Measurements from ENCODE around the gene SINHCAF. TPM values are rescaled to one million over a fixed set of nuclear protein-coding genes. Genes with fewer than 3 reads are reported as not detected.

Gene SINHCAF
- polyA plus RNA-seq, 1 donor from 2014 or later, result 80.5 TPM

- H3K9me2 ChIP-seq (ENCODE audit: insufficient read depth, low read length), result no peaks in the 10 kb centered on the region
- no peaks in the 10 kb centered on the region for H3K9me3 ChIP-seq (ENCODE audit: low read length)
- no peaks in the 10 kb centered on the region for H4K20me1 ChIP-seq (ENCODE audit: insufficient read depth)
- H3K4me3 ChIP-seq (ENCODE audit: low read length), result no peak overlapping the region
- no peak for TF ChIP-seq REST (IDR thresholded peaks at IDR 0.05; ENCODE audit: borderline replicate concordance)
- no peak for TF ChIP-seq POLR2AphosphoS5 (IDR thresholded peaks at IDR 0.05)
- TF ChIP-seq CTCF (IDR thresholded peaks at IDR 0.05; ENCODE audit: poor library complexity, severe bottlenecking), result no peak
- TF ChIP-seq MXI1 (conservative IDR thresholded peaks at IDR 0.05; ENCODE audit: poor library complexity, severe bottlenecking), result no peak
- TF ChIP-seq EZH2 (IDR thresholded peaks at IDR 0.05; ENCODE audit: borderline replicate concordance, insufficient read depth, low read length, poor library complexity, severe bottlenecking), result no peak
- no peak for TF ChIP-seq EP300 (conservative IDR thresholded peaks at IDR 0.05; ENCODE audit: poor library complexity, severe bottlenecking)
- TF ChIP-seq RAD21 (conservative IDR thresholded peaks at IDR 0.05), result no peak
- TF ChIP-seq SMC3 (conservative IDR thresholded peaks at IDR 0.05; ENCODE audit: poor library complexity), result no peak
- TF ChIP-seq TAF1 (IDR thresholded peaks at IDR 0.05; ENCODE audit: low read depth), result no peak
- peaks cover 96% of the 10 kb centered on the region for H3K79me2 ChIP-seq (replicated peaks; ENCODE audit: insufficient read depth, low read length)
- H2AFZ ChIP-seq (ENCODE audit: low read depth, low read length), result no peak overlapping the region
- H3K9ac ChIP-seq (ENCODE audit: low read length), result no peak overlapping the region
- H3F3A ChIP-seq (ENCODE audit: insufficient read depth, low read length, poor library complexity, severe bottlenecking), result no peaks in the 10 kb centered on the region
- no peaks in the 10 kb centered on the region for H3K36me3 ChIP-seq (ENCODE audit: insufficient read depth, low read length)
- H3K27me3 ChIP-seq (ENCODE audit: insufficient read depth, low read depth, low read length), result no peaks in the 10 kb centered on the region
- no peak overlapping the region for H3K27ac ChIP-seq (ENCODE audit: low read length)
- H3K4me2 ChIP-seq (ENCODE audit: low read length), result no peak overlapping the region
These were observed 10.8 kb downstream of the SINHCAF start for GRCh38 chr12:31315044-31315715.

- TF ChIP-seq REST (IDR thresholded peaks at IDR 0.05; ENCODE audit: borderline replicate concordance) (no peak), CTCF (IDR thresholded peaks at IDR 0.05; ENCODE audit: poor library complexity, severe bottlenecking) (no peak), MXI1 (conservative IDR thresholded peaks at IDR 0.05; ENCODE audit: poor library complexity, severe bottlenecking) (no peak), SMC3 (conservative IDR thresholded peaks at IDR 0.05; ENCODE audit: poor library complexity) (no peak), EZH2 (IDR thresholded peaks at IDR 0.05; ENCODE audit: borderline replicate concordance, insufficient read depth, low read length, poor library complexity, severe bottlenecking) (no peak), POLR2AphosphoS5 (IDR thresholded peaks at IDR 0.05) (no peak), EP300 (conservative IDR thresholded peaks at IDR 0.05; ENCODE audit: poor library complexity, severe bottlenecking) (no peak), TAF1 (IDR thresholded peaks at IDR 0.05; ENCODE audit: low read depth) (no peak), RAD21 (conservative IDR thresholded peaks at IDR 0.05) (no peak)
- no peaks in the 10 kb centered on the region for H3K36me3 ChIP-seq (ENCODE audit: insufficient read depth, low read length)
- H3K79me2 ChIP-seq (replicated peaks; ENCODE audit: insufficient read depth, low read length), result peaks cover 92% of the 10 kb centered on the region
- no peak overlapping the region for H3K27ac ChIP-seq (ENCODE audit: low read length)
- no peak overlapping the region for H2AFZ ChIP-seq (ENCODE audit: low read depth, low read length)
- no peak overlapping the region for H3K4me2 ChIP-seq (ENCODE audit: low read length)
- H3K4me3 ChIP-seq (ENCODE audit: low read length), result no peak overlapping the region
- H3K9me2 ChIP-seq (ENCODE audit: insufficient read depth, low read length), result no peaks in the 10 kb centered on the region
- H3F3A ChIP-seq (ENCODE audit: insufficient read depth, low read length, poor library complexity, severe bottlenecking), result no peaks in the 10 kb centered on the region
- H4K20me1 ChIP-seq (ENCODE audit: insufficient read depth), result no peaks in the 10 kb centered on the region
- no peaks in the 10 kb centered on the region for H3K9me3 ChIP-seq (ENCODE audit: low read length)
- H3K9ac ChIP-seq (ENCODE audit: low read length), result no peak overlapping the region
- H3K27me3 ChIP-seq (ENCODE audit: insufficient read depth, low read depth, low read length), result no peaks in the 10 kb centered on the region
These were observed 13.5 kb downstream of the SINHCAF start for GRCh38 chr12:31312431-31312830.

Data from neural cell (in vitro differentiated cells).